ENCODE measurements around the gene SPI1.

Gene SPI1

DNA sequence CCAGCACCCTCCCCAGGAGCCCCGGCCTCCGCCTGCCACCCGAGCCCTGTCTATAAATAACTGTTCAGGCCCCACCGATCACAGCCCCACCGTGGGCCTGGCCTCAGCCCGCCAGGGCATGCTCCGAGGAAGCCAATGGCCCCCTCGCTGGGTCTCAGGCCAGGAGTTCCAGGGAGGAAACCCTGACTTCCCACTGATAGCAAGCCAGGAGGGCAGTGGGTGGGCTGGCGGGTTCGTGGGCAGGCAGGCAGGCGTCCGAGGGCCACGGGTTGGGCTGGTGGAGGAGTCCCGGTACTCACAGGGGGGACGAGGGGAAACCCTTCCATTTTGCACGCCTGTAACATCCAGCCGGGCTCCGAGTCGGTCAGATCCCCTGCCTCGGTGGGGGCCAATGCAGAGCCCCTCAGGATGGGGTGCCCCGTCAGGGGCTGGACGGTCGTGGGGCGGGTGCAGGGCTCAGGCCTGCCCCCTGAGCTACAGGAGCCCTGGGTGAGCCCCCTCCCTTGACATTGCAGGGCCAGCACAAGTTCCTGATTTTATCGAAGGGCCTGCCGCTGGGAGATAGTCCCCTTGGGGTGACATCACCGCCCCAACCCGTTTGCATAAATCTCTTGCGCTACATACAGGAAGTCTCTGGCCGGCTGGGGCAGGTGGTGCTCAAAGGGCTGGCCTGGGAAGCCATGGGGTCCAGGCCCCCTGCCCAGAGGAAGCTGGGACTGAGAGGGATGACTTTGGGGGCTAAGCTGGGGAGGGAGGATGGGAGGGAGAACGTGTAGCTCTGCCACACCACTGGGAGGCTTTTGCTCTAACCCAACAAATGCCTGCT lies at the start of gene SPI1:
Gene SPI1, minus strand, starts transcription at position 538 of the 826 bp plus-strand sequence. Its CDS starts 194 bp downstream, at position 344.
- no peak for DNase-seq

DNA sequence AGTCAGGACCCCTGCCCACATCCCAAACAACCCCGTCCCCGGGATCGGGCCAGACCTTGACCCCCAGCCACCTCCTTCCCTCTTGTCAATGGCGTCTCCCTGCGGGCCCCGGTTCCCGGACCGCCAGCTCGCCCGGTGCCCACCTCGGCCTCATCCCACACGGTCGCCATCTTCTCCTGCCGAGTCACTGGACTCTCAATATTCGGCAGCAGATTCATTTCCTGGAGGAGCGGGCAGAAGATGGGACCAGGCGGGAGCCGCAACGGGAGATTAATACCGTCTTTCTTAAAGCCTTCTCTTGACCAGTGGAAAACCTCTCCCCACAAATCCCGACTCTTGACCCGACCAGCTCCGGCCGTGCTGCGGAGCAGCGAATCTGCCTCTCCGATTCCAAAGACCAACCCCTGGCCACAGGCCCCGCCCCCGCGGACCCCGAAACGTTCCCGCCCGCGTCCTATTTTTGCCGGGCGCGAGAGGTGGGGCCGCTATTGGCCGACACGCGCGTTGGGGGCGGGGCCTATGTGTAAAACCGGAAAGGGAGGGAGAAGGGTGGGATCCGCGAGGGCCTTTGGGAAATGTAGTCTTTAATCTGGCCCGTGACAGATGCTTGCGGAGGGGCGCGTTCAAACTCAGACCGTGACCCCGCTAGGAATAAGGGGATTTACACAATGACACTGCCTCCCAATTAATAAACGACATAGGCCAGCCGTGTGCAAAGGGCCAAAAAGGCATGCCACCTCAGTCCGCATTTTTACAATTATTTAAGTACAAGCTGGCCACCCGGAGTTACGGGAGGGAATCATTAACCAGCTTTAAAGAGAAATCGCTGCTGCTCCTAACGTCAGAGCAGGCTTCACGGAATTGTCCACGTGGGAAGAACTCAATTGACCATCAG lies 48.0 kb upstream of the SPI1 start, which contains the start of gene PSMC3:
Gene PSMC3, minus strand, starts transcription at position 378 of the 895 bp plus-strand sequence. Its CDS starts 160 bp downstream, at position 218.
- DNase-seq: peak; percentile 99

DNA sequence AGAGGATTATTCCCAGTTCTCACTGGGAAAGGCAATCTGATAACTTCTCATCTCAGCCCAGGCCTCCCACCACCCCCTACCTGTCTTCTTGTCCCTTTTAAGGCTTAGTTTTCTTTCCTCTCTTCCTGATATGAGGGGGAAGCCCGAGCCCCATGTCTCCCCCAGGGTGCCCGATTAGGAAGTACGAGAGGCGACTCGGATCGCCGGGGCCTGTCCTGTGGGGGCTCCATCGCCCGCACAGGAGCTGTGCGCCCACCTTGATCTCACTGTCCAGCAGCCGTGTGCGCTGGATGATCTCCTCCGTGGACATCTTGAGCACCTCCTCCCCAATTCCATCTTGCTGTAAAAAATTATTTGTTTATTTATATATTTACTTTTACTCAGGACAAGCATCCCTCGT lies 47.3 kb upstream of the SPI1 start:
- DNase-seq: no peak

DNA sequence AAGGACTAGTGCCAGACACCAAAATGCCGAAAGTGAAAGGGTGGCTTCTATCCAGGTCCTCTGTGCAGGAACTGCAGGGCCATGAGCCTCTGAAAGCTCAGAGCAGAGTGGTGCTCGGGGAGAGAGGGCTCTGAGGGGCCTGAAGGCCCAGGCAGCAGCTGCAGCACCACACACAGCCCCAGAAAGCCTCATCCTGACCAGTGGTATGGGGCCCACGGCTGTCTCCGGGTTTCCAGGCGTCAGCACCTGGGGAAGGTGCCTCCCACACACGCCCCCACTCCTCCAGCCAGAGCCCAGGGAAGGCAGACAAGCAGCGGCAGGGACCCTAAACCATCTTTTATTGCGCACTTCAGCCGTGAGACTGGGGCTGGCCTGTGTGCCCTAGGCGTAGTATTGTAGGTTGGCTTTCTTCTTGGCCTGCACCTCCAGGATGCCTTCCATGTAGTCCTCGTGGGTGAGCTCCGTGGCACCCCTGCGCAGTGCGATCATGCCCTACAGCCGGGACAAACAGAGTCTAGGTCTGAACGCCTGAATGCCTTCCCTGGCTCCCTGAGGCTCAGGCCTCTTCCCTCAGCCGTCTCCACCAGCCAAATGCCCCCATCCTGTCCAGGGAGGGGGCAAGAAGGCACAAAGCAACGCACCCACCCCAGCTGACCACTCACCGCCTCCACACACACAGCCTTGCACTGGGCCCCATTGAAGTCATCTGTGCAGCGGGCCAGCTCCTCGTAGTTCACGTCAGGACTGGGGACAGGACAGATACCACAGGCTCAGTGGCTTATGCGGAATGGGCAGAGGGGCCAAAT lies 40.3 kb upstream of the SPI1 start:
- DNase-seq: no peak

DNA sequence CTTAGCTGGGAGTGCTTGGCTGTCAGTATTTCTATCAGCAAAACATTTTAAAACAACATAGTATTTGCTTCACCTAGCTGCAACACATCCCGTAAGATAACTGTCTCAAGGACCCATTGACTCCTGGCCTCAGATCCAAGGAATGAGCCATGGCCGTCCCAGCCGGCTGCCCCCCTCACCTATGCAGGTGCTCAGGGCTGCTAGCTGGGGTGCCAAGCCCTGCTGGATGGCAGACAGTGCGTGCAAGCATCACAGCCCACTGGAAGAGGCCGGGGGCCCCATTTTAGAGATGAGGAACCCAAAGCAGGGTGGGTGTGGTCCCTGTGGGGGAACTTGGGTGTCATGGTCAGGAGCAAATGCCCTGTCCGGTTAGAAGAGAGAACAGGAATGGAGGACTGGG lies 39.4 kb upstream of the SPI1 start:
- no peak for DNase-seq

DNA sequence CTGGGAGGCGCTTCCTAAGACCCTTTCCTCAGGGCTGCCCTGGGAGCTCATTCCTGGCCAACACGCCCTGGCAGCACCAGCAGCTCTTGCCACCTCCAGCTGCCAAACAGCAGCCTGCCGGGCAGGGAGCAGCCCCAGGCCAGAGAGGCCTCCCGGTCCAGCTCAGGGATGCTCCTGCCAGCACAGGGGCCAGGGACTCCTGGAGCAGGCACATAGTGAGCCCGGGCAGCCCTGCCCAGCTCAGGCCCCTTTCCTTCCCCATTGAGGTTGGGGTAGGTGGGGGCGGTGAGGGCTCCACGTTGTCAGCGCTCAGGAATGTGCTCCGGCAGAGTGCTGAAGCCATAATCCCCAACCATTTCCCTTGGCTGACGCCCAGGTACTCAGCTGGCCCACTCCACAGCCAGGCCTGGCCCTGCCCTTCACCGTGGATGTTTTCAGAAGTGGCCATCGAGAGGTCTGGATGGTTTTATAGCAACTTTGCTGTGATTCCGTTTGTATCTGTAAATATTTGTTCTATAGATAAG lies 37.7 kb upstream of the SPI1 start:
- DNase-seq: no peak

DNA sequence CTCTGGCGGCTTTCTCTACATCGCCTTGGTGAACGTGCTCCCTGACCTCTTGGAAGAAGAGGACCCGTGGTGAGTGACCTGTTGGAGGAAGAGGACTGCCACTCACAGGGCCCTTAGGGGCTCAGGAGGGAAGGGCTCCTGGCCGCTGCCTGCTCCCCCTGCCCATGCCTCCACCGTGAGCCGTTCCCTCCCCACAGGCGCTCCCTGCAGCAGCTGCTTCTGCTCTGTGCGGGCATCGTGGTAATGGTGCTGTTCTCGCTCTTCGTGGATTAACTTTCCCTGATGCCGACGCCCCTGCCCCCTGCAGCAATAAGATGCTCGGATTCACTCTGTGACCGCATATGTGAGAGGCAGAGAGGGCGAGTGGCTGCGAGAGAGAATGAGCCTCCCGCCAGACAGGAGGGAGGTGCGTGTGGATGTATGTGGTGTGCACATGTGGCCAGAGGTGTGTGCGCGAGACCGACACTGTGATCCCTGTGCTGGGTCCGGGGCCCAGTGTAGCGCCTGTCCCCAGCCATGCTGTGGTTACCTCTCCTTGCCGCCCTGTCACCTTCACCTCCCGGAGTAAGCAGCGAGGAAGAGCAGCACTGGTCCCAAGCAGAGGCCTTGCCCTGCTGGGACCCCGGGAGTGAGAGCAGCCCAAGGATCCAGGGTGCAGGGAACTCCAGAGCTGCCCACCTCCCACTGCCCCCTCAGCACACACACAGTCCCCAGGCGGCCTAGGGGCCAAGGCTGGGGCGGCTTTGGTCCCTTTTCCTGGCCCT lies 36.9 kb upstream of the SPI1 start:
- DNase-seq: no peak

DNA sequence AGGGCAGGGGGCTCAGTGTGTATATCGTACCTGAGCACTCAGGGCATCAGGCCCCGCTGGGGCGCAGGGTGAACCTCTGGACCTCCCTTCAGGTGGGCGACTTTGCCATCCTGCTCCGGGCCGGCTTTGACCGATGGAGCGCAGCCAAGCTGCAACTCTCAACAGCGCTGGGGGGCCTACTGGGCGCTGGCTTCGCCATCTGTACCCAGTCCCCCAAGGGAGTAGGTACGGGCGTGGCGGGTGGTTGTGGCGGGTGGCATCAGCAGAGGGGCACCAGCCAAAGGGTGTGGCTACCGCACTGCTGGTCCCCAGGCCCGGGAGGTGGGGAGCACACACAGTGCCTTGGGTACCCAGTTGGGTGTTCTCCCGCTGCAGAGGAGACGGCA lies 36.3 kb upstream of the SPI1 start:
- no peak for DNase-seq

DNA sequence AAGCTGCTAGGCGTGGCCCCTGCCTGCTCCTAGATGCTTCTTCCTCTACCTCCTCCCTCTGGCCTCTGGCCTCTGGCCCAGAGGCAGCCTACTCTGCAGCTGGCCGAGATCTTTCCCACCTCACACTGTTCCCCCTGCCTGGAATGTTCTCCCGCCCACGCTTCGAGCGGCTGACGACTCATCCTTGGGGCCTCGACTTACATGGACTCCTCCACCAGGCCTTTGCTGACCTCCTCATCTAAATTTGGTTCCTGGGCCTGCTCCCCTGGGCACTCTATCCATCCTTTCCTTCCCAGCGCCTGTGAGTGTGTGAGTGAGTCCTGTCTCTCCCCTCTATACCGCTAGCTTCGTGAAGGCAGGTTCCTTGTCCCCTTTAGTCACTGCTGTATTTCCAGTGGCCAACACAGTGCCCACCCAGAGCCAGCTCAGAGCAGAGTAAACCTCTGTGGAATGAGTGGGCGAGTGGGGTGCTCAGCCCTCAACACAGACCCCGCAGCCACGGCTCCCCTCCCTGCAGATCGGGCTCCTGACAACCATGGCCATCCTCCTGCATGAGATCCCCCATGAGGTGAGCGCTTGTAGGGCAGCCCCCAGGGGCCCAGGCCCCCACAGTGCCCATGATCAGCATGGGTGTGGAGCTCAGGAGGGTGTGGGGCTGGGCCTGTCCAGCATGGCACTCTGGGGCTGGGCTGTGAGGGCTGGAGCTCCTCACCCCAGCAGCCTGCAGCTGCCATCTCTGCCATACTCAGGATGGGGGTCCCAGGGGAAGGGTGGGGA lies 35.7 kb upstream of the SPI1 start:
- no peak for DNase-seq

DNA sequence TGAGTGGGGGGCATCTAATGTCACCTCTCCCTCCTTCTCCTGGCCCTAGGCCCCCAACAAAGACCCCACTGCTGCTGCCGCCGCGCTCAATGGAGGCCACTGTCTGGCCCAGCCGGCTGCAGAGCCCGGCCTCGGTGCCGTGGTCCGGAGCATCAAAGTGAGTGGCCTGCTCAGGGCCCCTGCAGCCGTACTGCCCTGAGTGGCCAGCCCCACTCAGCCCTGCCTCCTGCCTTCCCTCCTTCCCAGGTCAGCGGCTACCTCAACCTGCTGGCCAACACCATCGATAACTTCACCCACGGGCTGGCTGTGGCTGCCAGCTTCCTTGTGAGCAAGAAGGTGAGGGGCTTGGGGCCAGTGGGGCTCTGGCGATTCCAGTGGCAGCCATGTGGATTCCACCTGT lies 35.0 kb upstream of the SPI1 start:
- DNase-seq: no peak

DNA sequence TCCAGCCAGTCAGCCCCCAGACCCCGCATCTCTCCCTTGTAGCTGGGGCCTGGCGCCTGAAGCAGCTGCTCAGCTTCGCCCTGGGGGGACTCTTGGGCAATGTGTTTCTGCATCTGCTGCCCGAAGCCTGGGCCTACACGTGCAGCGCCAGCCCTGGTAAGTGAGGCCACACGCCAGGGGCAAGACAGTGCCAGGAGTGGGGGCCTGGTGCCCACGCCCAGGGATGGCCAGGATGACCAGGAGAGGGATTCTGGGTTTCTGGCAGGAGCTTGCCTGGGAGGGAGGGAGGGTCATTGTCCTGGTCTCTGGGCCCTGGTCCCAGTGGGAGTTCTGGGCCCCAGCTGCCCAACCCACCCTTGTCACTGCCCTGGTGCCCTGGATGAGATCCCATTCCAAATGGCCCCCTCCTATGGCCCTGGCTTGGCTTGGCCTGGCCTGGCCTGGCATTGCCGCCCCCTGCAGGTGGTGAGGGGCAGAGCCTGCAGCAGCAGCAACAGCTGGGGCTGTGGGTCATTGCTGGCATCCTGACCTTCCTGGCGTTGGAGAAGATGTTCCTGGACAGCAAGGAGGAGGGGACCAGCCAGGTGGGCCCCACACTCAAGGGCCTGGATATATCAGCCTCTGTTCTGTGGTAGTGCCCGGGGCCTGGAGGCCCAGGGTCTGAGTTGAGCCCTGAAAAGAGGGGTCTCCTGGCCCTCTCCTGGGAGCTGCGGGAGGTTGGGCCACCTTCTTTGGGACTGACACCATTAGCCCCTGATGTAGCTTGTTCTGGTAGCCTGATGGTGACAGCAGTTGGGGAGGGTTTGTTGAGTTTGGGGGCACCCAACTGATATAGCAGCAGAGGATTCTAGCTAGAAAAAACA lies 33.8 kb upstream of the SPI1 start:
- peak; percentile 66 for DNase-seq

DNA sequence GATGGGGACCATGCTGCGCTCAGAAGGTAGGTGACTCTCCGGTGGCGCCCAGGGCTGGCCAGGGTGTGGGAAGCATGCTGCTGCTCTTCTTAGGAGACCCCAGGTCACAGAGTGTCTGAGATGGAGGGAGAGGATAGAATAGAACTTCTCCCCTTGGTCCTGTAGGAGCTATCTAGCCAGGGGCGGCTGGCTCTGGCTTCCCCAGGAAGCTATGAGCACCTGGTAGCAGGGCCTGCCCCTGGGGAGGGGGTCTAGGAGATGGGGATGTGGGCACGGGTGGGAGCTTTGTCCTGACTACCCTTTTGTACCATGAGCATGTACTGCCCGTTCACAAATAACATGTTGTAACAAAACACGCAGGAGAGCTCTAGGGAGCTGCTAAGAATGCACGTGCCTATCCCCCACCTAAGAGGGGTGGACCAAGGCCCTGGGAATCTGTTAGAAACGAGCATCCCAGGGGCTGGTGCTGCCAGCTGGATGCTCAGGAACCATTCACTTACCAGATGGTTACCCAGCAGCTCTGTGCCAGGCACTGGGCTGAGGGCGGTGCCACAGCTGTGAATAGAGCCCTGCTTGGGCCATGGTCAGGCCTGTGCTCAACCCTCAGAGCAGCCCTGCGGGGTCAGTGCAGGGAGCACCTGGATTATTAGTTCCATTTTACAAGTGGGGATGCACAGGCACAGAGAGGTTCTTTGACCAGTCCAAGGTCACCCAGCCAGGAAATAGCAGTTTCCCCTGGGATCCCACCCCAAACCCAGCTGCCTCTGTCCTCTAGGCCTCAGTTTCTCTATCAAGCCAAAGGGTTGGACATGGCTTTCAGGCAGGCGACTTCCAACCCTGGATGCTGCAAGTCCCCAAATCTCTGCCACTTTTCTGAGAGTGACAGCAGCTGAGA lies 32.3 kb upstream of the SPI1 start:
- no peak for DNase-seq

DNA sequence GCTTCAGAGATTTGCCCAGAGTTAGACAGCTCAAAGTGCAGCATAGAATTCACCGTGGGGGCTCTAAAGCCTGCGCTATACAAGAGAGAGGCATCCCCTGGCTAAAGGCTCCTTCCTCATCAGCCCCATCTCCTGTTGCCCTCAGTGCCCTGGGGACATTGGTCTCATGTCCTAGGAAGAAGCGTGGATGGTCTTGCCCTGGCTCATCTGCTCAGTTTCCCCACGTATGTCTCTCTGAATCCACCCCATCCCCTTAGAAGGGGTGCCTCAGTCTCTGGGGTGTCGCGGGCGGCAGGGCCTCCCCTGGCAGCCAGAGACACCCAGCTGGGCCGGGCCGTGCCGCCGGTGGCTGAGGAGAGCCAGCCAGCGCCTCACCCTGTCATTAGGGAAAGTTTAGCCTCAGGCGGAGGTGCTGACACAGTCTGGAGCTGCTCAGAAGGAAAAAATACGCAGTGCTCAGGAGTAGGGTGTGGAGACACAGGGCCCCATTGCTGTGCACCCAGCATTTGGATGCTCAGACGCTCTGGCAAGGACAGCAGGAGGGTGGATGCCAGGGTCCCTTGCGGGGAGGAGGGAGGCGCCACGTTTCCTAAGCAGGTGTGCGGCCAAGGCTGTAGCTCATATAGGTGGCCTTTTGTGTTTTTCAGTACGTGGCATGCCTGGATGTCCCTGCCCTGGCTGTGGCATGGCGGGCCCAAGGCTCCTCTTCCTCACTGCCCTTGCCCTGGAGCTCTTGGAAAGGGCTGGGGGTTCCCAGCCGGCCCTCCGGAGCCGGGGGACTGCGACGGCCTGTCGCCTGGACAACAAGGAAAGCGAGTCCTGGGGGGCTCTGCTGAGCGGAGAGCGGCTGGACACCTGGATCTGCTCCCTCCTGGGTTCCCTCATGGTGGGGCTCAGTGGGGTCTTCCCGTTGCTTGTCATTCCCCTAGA lies 31.4 kb upstream of the SPI1 start:
- DNase-seq: no peak

DNA sequence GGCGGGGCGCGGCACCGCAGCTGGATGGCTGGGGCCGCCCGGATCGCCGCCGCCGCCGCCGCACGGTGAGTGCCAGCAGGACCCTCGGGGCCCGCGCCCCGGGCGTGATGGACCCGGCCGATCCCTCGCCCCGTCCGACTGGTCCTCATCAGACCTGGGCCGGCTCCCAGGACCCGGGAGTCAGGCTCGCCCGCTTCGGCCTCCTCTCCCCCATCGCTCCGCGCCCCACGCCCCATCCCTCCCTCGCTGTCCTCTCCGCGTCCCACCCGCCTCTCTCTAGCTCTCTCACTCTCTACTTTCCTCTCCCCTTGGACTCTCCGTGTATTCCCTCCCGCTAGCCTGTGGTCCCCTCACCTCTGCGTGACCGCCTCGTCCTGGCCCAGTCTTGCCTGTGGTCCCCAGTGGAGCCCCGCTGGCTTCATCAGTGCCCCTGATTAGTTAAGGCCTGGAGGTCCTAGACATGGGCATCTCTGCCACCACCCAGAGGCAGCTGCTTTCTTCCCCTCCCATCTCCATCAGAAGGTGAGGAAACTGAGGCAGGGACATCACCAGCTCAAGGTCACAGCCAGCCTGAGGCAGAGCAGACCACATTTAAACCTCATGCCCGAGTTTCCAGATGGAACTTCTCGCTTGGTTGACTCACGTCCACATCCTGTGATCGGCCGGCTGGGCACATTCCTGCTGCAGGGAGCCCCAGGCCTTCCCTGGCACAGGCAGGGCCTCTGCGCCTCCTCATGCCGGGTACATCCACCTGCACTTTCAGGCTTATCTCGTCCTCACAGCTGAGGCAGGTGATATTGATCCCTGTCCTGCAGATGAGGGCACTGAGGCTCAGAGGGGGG lies 30.5 kb upstream of the SPI1 start:
- DNase-seq: no peak

DNA sequence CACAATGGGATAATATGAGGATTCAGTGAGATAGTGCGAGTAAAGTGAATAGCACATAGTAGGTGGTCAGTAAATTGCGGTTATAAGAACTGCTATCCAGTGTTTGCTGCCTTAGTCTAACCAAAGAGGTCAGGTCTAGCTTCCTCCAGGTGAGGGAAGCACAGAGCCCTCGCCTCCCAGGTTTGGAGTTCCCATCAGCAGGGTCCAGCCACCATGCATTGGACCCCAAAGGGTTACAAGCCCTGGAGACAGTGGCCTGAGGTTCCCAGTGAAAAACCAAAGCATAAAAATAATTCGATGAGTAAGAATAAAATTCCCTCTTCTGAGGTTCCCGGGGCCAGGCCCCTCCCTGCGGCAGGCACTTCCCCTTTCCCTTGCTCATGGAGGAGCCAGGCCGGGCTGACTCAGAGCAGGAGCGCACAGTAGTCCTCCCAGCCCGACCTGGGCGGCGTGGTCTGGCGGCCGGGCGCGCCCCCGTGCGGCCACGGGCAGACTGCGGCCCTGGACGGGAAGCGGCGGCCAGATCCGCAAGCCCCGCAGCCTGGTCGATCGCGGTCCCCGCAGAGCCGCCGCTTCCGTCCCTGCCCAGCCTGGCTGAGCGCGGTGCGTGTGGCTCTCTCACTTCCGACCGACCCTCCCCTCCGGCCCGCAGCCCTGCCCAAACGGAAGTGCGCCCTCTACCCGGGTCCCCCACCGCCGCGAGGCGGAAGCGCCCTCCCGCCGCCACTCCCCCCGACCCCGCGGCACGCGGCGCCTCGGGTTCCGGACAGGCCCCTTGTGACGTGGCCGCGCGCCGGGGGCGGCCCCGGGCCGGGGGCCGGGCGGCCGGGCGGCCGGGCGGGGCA lies 29.6 kb upstream of the SPI1 start, which contains the start of gene SLC39A13:
Gene SLC39A13, plus strand, starts transcription at position 845 of the 845 bp plus-strand sequence. CDS start 1,505 bp downstream, outside the sequence.
- peak; percentile 95 for DNase-seq
